ENCODE data around the gene COPG2.
"Not testable (repeated sequence)": the region's sequence is repeated elsewhere in the genome, so short reads cannot be mapped to it uniquely, and the experiment has no call there.

DNA sequence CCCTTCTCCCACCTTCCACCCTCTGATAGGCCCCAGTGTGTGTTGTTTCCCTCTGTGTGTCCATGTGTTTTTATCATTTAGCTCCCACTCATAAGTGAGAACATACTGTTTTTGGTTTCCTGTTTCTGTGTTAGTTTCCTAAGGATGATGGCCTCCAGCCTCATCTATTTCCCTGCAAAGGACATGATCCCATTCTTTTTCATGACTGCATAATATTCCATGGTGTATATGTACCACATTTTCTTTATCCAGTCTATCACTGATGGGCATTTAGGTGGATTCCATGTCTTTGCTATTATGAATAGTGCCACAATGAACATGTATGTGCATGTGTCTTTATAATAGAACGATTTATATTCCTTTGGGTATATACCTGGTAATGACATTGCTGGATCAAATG, 23.8 kb upstream of the COPG2 start:
- TF ChIP-seq, protein P1, sequence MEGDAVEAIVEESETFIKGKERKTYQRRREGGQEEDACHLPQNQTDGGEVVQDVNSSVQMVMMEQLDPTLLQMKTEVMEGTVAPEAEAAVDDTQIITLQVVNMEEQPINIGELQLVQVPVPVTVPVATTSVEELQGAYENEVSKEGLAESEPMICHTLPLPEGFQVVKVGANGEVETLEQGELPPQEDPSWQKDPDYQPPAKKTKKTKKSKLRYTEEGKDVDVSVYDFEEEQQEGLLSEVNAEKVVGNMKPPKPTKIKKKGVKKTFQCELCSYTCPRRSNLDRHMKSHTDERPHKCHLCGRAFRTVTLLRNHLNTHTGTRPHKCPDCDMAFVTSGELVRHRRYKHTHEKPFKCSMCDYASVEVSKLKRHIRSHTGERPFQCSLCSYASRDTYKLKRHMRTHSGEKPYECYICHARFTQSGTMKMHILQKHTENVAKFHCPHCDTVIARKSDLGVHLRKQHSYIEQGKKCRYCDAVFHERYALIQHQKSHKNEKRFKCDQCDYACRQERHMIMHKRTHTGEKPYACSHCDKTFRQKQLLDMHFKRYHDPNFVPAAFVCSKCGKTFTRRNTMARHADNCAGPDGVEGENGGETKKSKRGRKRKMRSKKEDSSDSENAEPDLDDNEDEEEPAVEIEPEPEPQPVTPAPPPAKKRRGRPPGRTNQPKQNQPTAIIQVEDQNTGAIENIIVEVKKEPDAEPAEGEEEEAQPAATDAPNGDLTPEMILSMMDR (conservative IDR thresholded peaks at IDR 0.05; ENCODE audit: low read depth, low read length) = not testable (repeated sequence)
- TF ChIP-seq CEBPB (IDR thresholded peaks at IDR 0.05; ENCODE audit: low read depth, low read length); RAD21 (IDR thresholded peaks at IDR 0.05; ENCODE audit: low read length): not testable (repeated sequence)
- TF ChIP-seq, protein P2, sequence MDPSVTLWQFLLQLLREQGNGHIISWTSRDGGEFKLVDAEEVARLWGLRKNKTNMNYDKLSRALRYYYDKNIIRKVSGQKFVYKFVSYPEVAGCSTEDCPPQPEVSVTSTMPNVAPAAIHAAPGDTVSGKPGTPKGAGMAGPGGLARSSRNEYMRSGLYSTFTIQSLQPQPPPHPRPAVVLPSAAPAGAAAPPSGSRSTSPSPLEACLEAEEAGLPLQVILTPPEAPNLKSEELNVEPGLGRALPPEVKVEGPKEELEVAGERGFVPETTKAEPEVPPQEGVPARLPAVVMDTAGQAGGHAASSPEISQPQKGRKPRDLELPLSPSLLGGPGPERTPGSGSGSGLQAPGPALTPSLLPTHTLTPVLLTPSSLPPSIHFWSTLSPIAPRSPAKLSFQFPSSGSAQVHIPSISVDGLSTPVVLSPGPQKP (IDR thresholded peaks at IDR 0.05; ENCODE audit: borderline replicate concordance, low read depth, low read length) = not testable (repeated sequence)
- TF ChIP-seq, protein P3, sequence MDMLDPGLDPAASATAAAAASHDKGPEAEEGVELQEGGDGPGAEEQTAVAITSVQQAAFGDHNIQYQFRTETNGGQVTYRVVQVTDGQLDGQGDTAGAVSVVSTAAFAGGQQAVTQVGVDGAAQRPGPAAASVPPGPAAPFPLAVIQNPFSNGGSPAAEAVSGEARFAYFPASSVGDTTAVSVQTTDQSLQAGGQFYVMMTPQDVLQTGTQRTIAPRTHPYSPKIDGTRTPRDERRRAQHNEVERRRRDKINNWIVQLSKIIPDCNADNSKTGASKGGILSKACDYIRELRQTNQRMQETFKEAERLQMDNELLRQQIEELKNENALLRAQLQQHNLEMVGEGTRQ (IDR thresholded peaks at IDR 0.05; ENCODE audit: low read depth, low read length) = not testable (repeated sequence)
